HG03139 (cell line): ENCODE measurements around the gene PANX1.
A peak's percentile ranks its signal among the peaks of the same experiment; 100 is the strongest.
"Not testable (repeated sequence)": the region's sequence is repeated elsewhere in the genome, so short reads cannot be mapped to it uniquely, and the experiment has no call there.

ENCODE experiments used
- ATAC-seq: cut with Tn5 transposase; IDR thresholded peaks from one replicate; pipeline ENCODE4 v1.9.1; 2021; ENCODE audit not compliant: unreplicated experiment

Gene PANX1

GRCh38 chr11:94128746-94129511, at the start of gene PANX1:
Gene PANX1 (plus strand): TSS chr11:94128841. CDS start chr11:94129313, 472 bp downstream.
- ATAC-seq, result peak; percentile 80

GRCh38 chr11:94084164-94084563, 44.5 kb upstream of the PANX1 start:
- no peak for ATAC-seq

GRCh38 chr11:94088906-94089305, 39.7 kb upstream of the PANX1 start:
- ATAC-seq, result no peak

- ATAC-seq, result no peak
Measured at GRCh38 chr11:94089341-94089740, 39.3 kb upstream of the PANX1 start.

- ATAC-seq, result no peak
Measured at GRCh38 chr11:94090401-94090800, 38.2 kb upstream of the PANX1 start.

GRCh38 chr11:94091091-94091490, 37.5 kb upstream of the PANX1 start:
- ATAC-seq, result no peak

- ATAC-seq, result no peak
Measured at GRCh38 chr11:94100253-94100652, 28.4 kb upstream of the PANX1 start.

- ATAC-seq, result no peak
Measured at GRCh38 chr11:94103471-94103870, 25.2 kb upstream of the PANX1 start.

GRCh38 chr11:94104734-94105133, 23.9 kb upstream of the PANX1 start:
- ATAC-seq, result no peak

- ATAC-seq, result no peak
Measured at GRCh38 chr11:94106716-94107115, 21.9 kb upstream of the PANX1 start.

- ATAC-seq, result no peak
Measured at GRCh38 chr11:94107363-94107762, 21.3 kb upstream of the PANX1 start.

GRCh38 chr11:94111241-94111640, 17.4 kb upstream of the PANX1 start:
- ATAC-seq, result no peak

GRCh38 chr11:94111660-94112059, 17.0 kb upstream of the PANX1 start:
- no peak for ATAC-seq

GRCh38 chr11:94112206-94112953, 16.3 kb upstream of the PANX1 start:
- no peak for ATAC-seq

GRCh38 chr11:94117197-94117574, 11.5 kb upstream of the PANX1 start:
- ATAC-seq, result no peak

- no peak for ATAC-seq
Measured at GRCh38 chr11:94117871-94118270, 10.8 kb upstream of the PANX1 start.

- ATAC-seq, result not testable (repeated sequence)
Measured at GRCh38 chr11:94119676-94120075, 9.0 kb upstream of the PANX1 start.

GRCh38 chr11:94120516-94120915, 8.1 kb upstream of the PANX1 start:
- not testable (repeated sequence) for ATAC-seq

- no peak for ATAC-seq
Measured at GRCh38 chr11:94120946-94121345, 7.7 kb upstream of the PANX1 start.

- ATAC-seq, result no peak
Measured at GRCh38 chr11:94125407-94126115, 3.1 kb upstream of the PANX1 start.

- no peak for ATAC-seq
Measured at GRCh38 chr11:94127638-94128037, 1.0 kb upstream of the PANX1 start.

GRCh38 chr11:94128291-94128745, 323 bp upstream of the PANX1 start:
- peak; percentile 22 for ATAC-seq
